HepG2 (cell line): Measurements from ENCODE around the gene EHD4.

ENCODE experiments used
- POLR2AphosphoS2 ChIP-seq: IDR thresholded peaks from 2 replicates; pipeline ENCODE4 v1.6.1; 2011; ENCODE audit warnings: low read depth, low read length, improper control_type of control experiment
- ZBTB25 ChIP-seq: IDR thresholded peaks from 2 replicates; pipeline ENCODE4 v1.6.1; 2018; ENCODE audit warnings: missing genetic modification reagents
- ZNF558 ChIP-seq: sonication (generic); formaldehyde crosslinking; IDR thresholded peaks from 2 replicates; pipeline ENCODE4 v1.9.0; 2022; ENCODE audit warnings: mild to moderate bottlenecking, missing genetic modification reagents, borderline replicate concordance

GRCh38 chr15:41961001-41961518 is 11.3 kb downstream of the EHD4 start:
- TF ChIP-seq ZNF558 (CRISPR knock-in tag) (no peak), ZBTB25 (CRISPR knock-in tag) (no peak), POLR2AphosphoS2 (no peak)
